Peyer's patch (tissue), 4 donors: ENCODE results near the gene ADAM23.

ENCODE experiments used
- CTCF ChIP-seq, 6 experiments: fragments of 450-650 bp in 4 of 6; fragments of 200-600 bp in 2 of 6; sonication (generic) in 1 of 6; IDR thresholded peaks; one replicate each; pipeline ENCODE4 v1.5.1; 2017 to 2019; ENCODE audit warnings: antibody characterized with exemption in 6 of 6, mild to moderate bottlenecking in 3 of 6, moderate library complexity in 1 of 6
- POLR2A ChIP-seq, 2 donors: fragments of 450-650 bp; IDR thresholded peaks; one replicate each; pipeline ENCODE4 v1.5.1; 2017; ENCODE audit warnings: antibody characterized with exemption in 2 of 2, mild to moderate bottlenecking in 2 of 2, moderate library complexity in 2 of 2

- no peak for TF ChIP-seq POLR2A (IDR thresholded peaks at IDR 0.05)
- TF ChIP-seq CTCF (IDR thresholded peaks at IDR 0.05), result no peak
These were observed 14.5 kb upstream of the ADAM23 start for GRCh38 chr2:206428783-206429182.
